ENCODE data around the gene GRIN3A. TPM values are rescaled to one million over a fixed set of nuclear protein-coding genes. Genes with fewer than 3 reads are reported as not detected.

Gene GRIN3A
- total RNA-seq, 1 experiment from 2014 or later: not detected

DNA sequence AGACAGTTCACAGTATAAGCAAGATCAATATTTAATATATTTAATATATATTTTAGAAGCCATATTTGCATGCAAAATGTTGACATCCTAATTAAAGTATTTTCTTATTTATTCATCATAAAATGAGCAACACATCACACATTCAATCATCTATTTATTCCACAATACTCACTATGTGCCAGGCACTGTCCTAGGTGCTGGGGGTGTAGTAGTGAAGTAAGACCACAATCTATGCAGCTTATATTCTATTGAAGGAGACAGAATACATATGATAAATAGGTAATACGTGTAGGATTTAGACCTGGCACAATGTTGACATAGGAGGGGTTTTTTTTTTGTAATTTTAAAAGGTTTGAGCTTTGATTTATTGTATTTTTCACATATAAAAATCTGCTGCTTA lies 63.1 kb downstream of the GRIN3A start:
- Histone ChIP-seq H3K36me3 (replicated peaks; ENCODE audit: control insufficient read depth, insufficient read depth, low read length) (no peaks in the 10 kb centered on the region), H3K4me3 (ENCODE audit: insufficient read depth, low read depth, low read length) (no peak overlapping the region), H3K27me3 (ENCODE audit: control insufficient read depth, insufficient read depth, low read length) (no peaks in the 10 kb centered on the region)
- DNase-seq: no peak

DNA sequence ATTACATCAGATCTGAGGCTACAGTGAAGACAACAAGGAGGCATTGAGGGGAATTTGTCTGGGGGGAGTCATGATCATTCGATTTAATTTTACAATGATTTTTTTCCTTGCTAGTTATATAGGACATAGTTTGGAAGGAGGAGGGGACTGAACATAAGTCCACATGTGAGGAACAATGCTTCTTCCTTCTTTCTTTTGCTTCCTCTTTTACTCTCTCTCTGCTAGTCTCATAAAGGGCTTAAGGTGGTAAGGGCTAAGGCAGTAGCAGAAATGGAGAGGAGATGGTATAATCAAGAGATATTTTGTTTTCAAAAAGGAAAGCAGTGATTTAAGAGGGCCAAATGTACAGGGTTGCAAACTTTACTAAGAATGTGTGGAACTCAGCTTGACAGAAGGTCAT lies 64.3 kb downstream of the GRIN3A start:
- no peak overlapping the region for H3K4me3 ChIP-seq (ENCODE audit: insufficient read depth, low read depth, low read length)
- DNase-seq: no peak
- no peaks in the 10 kb centered on the region for H3K27me3 ChIP-seq (ENCODE audit: control insufficient read depth, insufficient read depth, low read length)
- no peaks in the 10 kb centered on the region for H3K36me3 ChIP-seq (replicated peaks; ENCODE audit: control insufficient read depth, insufficient read depth, low read length)

DNA sequence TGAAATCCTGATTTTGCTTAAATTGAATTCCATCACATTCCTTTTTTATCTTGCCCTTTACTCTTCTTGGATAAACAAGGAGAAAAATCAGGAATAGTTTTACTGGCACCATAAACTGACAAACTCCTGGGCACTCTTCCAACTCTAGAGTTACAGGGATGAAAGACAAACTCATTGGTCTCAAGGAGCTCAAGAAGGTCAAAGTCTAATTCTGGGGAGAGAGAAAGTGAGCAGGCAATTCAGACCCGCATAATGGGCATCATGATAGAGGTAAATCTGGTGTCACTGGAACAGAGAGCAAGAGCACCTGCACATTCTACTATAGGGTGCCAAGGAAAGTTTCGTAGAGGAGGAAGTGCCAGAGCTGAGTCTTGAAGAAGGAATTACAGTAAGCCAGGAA lies 64.8 kb downstream of the GRIN3A start:
- no peaks in the 10 kb centered on the region for H3K27me3 ChIP-seq (ENCODE audit: control insufficient read depth, insufficient read depth, low read length)
- no peak overlapping the region for H3K4me3 ChIP-seq (ENCODE audit: insufficient read depth, low read depth, low read length)
- H3K36me3 ChIP-seq (replicated peaks; ENCODE audit: control insufficient read depth, insufficient read depth, low read length): no peaks in the 10 kb centered on the region
- DNase-seq: no peak

DNA sequence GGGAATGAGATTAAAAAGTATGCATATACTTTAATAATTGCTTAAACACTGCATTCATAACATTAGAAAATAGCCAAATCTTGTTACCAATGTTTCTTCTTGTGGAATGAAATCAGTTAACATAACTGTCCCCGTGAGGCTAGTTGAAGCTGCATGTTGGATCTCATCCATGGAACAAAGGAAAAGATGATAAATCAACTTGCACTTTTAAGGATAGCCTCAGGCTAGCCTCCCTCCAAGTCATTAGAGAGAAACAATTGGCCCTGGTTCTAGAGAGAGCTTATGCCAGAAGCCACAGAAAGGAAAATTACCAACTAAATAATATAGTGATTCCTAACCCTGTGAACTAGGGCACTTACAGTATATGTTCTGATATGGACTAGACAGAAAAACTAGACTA lies 66.9 kb downstream of the GRIN3A start:
- Histone ChIP-seq H3K36me3 (replicated peaks; ENCODE audit: control insufficient read depth, insufficient read depth, low read length) (no peaks in the 10 kb centered on the region), H3K4me3 (ENCODE audit: insufficient read depth, low read depth, low read length) (no peak overlapping the region), H3K27me3 (ENCODE audit: control insufficient read depth, insufficient read depth, low read length) (no peaks in the 10 kb centered on the region)
- no peak for DNase-seq

DNA sequence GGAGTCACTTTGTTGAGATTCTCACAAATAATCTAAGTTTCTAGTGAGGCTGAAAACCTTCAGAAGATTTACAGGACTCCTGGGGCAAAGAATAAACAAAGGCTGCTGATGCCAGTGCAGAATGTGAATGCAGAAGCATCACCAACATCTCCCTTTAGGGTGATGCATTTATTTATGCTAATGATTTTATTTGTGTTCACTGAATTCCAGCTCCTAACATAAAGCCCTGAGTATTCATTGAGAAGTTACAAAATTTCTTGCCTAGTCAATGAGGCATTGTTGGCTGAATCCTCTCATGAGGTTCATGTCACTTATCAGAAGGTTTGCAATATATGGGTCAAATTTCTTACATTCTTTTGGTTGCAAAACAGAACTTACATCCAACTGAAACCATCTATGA lies 70.0 kb downstream of the GRIN3A start:
- no peak for DNase-seq
- no peak overlapping the region for H3K4me3 ChIP-seq (ENCODE audit: insufficient read depth, low read depth, low read length)
- H3K36me3 ChIP-seq (replicated peaks; ENCODE audit: control insufficient read depth, insufficient read depth, low read length): no peaks in the 10 kb centered on the region
- no peaks in the 10 kb centered on the region for H3K27me3 ChIP-seq (ENCODE audit: control insufficient read depth, insufficient read depth, low read length)

DNA sequence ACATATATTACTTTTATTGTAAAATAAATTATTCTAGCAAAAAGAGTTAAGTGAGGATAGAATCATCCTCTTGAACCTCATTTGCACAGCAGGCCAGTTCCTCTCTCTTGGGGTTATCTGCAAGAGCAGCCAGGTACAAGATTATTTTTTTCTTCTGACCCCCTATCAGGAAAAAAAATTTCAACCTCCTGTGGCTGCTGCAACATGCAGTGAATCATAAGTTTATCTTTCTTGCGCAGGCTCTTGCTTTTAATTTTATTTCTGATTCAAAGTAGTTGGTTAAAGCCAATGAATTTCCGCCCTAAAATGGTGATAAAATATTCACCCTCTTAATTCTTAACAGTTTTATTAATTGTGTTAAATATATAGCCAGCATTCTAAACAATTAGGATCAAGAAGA lies 74.0 kb downstream of the GRIN3A start:
- no peak for DNase-seq
- Histone ChIP-seq H3K4me3 (ENCODE audit: insufficient read depth, low read depth, low read length) (no peak overlapping the region), H3K27me3 (ENCODE audit: control insufficient read depth, insufficient read depth, low read length) (no peaks in the 10 kb centered on the region), H3K36me3 (replicated peaks; ENCODE audit: control insufficient read depth, insufficient read depth, low read length) (no peaks in the 10 kb centered on the region)

DNA sequence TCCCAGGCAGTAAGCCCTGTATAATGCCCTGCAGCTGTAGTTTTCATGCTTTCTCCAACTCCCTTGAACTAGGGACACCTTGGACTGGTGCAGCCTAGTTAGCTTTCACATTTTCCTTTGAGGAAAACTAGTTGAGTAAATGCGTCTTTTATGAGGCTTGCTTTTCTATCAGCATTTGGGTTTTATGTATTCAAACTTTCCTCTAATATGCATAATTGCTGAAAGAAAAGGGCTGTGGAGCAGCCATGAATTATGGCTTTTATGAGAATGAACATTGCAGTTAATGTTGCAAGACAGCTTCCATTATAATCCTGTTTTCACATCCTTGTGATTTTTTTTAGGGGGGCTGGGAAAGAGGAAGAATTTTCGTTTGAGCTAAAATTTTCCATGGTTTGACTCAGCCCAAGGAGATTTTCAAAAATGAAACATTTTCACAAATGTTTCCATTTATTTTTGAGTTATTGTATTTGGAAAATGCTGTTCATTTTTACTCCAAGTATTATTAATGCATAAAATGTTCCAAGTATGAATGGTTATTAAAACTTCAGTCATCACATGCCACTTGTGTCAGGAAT lies 85.8 kb downstream of the GRIN3A start:
- no peak overlapping the region for H3K4me3 ChIP-seq (ENCODE audit: insufficient read depth, low read depth, low read length)
- H3K27me3 ChIP-seq (ENCODE audit: control insufficient read depth, insufficient read depth, low read length): no peaks in the 10 kb centered on the region
- no peak for DNase-seq
- H3K36me3 ChIP-seq (replicated peaks; ENCODE audit: control insufficient read depth, insufficient read depth, low read length): no peaks in the 10 kb centered on the region

DNA sequence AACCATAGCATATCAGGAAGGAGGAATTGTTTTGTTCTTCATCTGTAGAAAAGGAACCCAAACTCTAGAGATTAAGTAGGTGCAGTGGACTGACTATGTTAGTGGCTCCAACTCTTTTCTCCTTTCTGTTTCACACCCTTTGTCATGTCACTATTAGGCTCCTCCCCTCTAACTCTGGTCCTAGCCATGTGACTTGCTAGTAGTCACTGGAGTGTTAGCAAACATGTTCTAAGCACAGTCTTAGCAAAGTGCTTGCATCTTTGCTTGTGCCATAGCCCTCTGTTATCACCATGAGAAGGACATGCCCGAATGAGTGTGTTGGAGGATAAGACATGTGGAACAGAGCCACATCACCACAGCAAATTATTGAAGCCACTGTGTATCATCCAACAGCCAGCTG lies 88.3 kb downstream of the GRIN3A start:
- no peak for DNase-seq
- Histone ChIP-seq H3K4me3 (ENCODE audit: insufficient read depth, low read depth, low read length) (no peak overlapping the region), H3K36me3 (replicated peaks; ENCODE audit: control insufficient read depth, insufficient read depth, low read length) (no peaks in the 10 kb centered on the region), H3K27me3 (ENCODE audit: control insufficient read depth, insufficient read depth, low read length) (no peaks in the 10 kb centered on the region)

DNA sequence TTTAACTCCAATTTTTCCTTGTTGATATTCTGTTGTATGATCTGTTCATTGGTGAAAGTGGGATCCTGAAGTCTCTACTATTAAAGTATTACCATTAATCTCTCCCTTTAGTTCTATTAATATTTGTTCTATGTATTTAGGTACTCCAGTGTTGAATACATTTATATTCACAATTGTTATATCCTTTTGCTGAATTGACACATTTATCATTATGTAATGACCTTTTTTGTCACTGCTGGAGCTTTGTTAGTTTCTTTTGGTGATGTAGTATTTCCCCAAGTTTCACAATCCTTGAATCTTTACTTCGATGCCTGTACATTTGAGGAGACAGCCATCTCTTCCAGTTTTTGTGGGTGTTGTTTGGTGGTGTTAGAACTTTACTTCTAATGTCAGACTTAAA lies 90.0 kb downstream of the GRIN3A start:
- no peaks in the 10 kb centered on the region for H3K27me3 ChIP-seq (ENCODE audit: control insufficient read depth, insufficient read depth, low read length)
- no peak overlapping the region for H3K4me3 ChIP-seq (ENCODE audit: insufficient read depth, low read depth, low read length)
- DNase-seq: no peak

DNA sequence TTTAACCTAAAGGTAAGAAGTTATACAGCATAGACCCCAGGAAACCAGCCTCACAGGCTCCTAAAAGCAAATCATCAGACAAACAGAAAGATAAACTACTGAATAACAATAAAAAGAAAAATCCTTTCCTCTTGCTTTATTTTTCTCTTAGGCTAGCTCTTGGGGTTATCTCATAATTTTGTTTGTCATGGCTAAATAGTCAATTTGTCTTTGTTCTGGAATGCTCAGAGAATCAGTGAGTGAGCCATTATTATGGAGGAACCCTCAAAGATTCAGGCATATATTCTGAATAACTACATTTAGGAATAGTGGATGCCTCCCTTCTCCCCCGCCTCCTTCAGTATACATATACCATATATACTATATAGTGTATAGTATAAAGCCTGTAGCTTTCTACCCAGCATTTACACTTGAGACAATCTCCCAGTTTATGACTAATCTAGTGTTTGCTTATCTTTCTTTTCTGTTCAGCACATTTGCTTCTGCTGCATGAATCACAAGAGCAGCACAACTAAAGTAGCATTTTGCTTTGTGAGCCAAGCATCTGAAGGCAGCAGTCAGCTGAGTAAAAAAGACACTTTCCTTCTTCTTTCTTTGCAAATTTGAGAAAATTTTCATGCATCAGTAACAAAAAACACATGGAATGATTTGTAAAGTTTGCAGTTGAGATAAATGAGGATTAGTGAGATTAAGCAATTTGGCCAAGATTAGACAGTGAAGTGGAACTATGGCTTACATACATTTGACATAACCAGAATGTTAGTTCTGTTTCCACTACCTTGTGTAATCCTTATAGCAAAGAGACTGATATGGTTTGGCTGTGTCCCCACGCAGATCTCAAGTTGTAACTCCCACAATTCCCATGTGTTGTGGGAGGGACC lies 98.4 kb downstream of the GRIN3A start:
- no peaks in the 10 kb centered on the region for H3K27me3 ChIP-seq (ENCODE audit: control insufficient read depth, insufficient read depth, low read length)
- DNase-seq: no peak
- H3K4me3 ChIP-seq (ENCODE audit: insufficient read depth, low read depth, low read length): no peak overlapping the region
- H3K36me3 ChIP-seq (replicated peaks; ENCODE audit: control insufficient read depth, insufficient read depth, low read length): no peaks in the 10 kb centered on the region

More for the DNA sequence above, 90.0 kb downstream of the GRIN3A start:
- H3K36me3 ChIP-seq (replicated peaks; ENCODE audit: control insufficient read depth, insufficient read depth, low read length): no peaks in the 10 kb centered on the region

DNA sequence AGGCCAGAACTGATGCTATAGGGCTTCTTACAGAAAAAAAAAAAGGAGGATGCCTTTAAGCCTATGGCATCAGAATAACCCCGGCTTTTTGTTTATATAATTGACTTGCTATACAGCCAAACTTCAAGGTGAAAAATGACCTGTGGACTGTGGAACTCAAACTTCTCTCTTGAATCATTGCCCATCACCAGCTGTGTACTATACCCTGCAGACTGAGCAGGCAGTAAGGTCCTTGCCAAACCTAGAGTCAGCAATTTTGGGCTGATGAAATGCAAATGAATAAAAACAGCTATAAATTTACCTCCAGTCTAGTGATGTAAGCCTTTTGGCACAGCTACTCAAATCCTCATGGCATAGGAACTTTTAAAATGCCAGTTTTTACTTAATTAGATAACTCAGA lies 99.1 kb downstream of the GRIN3A start:
- Histone ChIP-seq H3K27me3 (ENCODE audit: control insufficient read depth, insufficient read depth, low read length) (no peaks in the 10 kb centered on the region), H3K36me3 (replicated peaks; ENCODE audit: control insufficient read depth, insufficient read depth, low read length) (no peaks in the 10 kb centered on the region), H3K4me3 (ENCODE audit: insufficient read depth, low read depth, low read length) (no peak overlapping the region)
- DNase-seq: no peak

DNA sequence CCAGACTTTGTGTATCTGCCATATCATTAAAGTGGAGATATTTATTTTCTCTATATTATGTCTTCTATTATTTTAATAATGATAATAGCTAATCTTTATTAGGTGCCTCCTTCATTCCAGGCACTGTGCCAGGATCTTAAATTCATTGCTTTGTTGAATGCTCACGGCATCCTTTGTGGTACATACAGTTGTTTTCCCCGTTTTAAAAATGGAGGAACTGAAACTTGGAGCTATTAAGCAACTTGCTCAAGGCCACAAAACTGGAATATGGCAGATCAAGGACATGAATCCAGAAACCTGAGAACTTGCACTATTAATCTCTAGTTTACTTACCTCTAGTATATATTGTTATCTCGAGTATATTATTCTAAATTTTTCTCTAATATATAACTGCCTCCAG lies 102.2 kb downstream of the GRIN3A start:
- no peak for DNase-seq
- Histone ChIP-seq H3K36me3 (replicated peaks; ENCODE audit: control insufficient read depth, insufficient read depth, low read length) (no peaks in the 10 kb centered on the region), H3K27me3 (ENCODE audit: control insufficient read depth, insufficient read depth, low read length) (no peaks in the 10 kb centered on the region), H3K4me3 (ENCODE audit: insufficient read depth, low read depth, low read length) (no peak overlapping the region)

DNA sequence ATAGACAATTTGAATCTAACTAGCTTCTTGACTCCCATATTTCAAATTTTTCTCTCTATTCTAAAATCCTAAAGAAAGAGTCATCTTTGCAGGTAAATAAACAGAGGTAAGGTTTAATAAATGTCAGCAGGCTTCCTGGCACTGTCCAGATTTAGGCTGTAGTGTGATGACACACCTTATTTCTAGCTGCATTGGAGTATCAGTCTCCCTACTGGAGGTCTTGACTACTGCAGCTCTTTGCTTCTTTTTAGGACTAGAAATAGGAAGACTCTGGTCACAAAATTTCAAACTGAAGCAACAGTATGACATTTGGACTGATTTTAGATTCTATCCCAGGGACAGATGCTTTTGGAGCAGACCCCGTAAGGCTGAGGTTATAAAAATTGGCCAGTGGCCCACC lies 103.0 kb downstream of the GRIN3A start:
- no peak overlapping the region for H3K4me3 ChIP-seq (ENCODE audit: insufficient read depth, low read depth, low read length)
- H3K36me3 ChIP-seq (replicated peaks; ENCODE audit: control insufficient read depth, insufficient read depth, low read length): no peaks in the 10 kb centered on the region
- DNase-seq: peak; percentile 39
- no peaks in the 10 kb centered on the region for H3K27me3 ChIP-seq (ENCODE audit: control insufficient read depth, insufficient read depth, low read length)

DNA sequence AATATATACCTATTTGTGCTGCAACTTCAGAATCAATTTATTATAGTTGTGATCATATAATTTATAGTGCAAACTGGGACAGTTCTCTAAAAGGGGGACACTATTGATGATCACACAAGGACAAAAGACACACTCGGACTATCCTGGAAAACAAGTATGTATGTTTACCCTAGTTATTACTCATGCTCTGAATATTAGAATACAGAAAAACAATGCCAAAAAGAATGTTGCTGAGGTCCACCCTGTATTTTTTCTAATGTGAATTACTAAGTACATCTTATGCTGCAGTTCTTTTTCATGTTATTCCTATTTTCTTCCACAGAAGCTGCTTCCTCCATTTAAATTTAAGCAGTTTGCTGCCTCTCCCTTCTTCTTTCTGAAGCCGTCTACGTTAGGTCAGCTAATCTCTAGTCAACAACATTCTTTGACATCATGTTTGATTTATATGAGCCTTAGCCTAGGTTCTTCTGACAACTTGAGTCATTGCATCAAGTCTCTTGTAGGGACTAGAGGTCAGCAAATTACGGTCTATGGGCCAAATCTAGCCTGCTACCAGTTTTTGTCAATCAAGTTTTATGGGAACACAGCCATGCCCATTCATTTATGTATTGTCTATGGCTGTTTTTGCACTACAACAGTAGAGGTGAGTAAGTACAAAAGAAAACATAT lies 103.6 kb downstream of the GRIN3A start:
- H3K36me3 ChIP-seq (replicated peaks; ENCODE audit: control insufficient read depth, insufficient read depth, low read length): no peaks in the 10 kb centered on the region

DNA sequence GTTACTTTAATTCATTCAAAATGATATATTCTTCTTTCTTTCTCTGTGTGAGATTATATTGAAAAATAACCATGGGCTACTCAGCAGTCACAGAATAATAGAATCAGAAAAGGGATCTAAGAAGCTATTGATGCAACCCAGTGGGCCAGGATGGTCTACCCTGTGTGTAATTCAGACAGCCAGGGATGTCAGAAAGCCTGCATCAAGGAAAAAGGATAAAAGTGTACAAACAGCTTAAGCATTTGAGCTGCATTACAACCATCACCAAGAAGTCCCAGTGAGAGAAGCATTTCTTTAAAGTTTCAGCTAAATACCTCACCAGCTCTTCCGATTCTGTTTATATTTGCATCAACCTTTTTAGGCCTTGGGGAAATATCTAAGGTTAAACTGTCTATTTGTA lies 105.8 kb downstream of the GRIN3A start:
- no peaks in the 10 kb centered on the region for H3K36me3 ChIP-seq (replicated peaks; ENCODE audit: control insufficient read depth, insufficient read depth, low read length)
- no peak for DNase-seq
- no peaks in the 10 kb centered on the region for H3K27me3 ChIP-seq (ENCODE audit: control insufficient read depth, insufficient read depth, low read length)
- H3K4me3 ChIP-seq (ENCODE audit: insufficient read depth, low read depth, low read length): no peak overlapping the region

More for the DNA sequence above, 103.6 kb downstream of the GRIN3A start:
- no peak for DNase-seq
- H3K27me3 ChIP-seq (ENCODE audit: control insufficient read depth, insufficient read depth, low read length): no peaks in the 10 kb centered on the region
- H3K4me3 ChIP-seq (ENCODE audit: insufficient read depth, low read depth, low read length): no peak overlapping the region
